H1 (cell line): ENCODE measurements around the gene GBF1. TPM values are rescaled to one million over a fixed set of nuclear protein-coding genes. Genes with fewer than 3 reads are reported as not detected.

ENCODE experiments used
- CTCF ChIA-PET: fragments of 300-600 bp; sonication (Branson Sonifier 250); formaldehyde crosslinking; loops from one replicate; lab custom pipeline; 2021; ENCODE audit not compliant: partially characterized antibody; lab: Charles Lee
- POLR2A ChIA-PET: fragments of 300-600 bp; sonication (Branson Sonifier 250); formaldehyde crosslinking; loops from one replicate; lab custom pipeline; 2021; ENCODE audit warnings: inconsistent platforms; ENCODE audit not compliant: partially characterized antibody; lab: Charles Lee
- DNase-seq, 2 experiments: peaks; one replicate each; pipeline versions ENCODE4 v3.0.0 to v3.0.0-alpha.2; 2010 to 2022; ENCODE audit warnings: low spot score in 2 of 2, low read depth in 1 of 2, mixed read lengths in 1 of 2
- FAIRE-seq: peaks from 2 replicates; lab custom pipeline; 2011; peaks lifted over from hg19 to GRCh38; lab: Jason Lieb, UNC
- H2AFZ ChIP-seq: 2 replicates; pipeline ENCODE4 v1.8.1; 2012; ENCODE audit warnings: low read length, inconsistent platforms
- H2AK5ac ChIP-seq: 2 replicates; pipeline ENCODE4 v1.6.1; 2013; ENCODE audit warnings: low read depth, low read length
- H2BK120ac ChIP-seq: replicated peaks from 2 replicates; pipeline ENCODE3; 2013; ENCODE audit warnings: low read depth, low read length, inconsistent platforms
- H2BK12ac ChIP-seq: 2 replicates; pipeline ENCODE4 v1.6.1; 2013; ENCODE audit warnings: low read depth, low read length
- H2BK15ac ChIP-seq: 2 replicates; pipeline ENCODE4 v1.6.1; 2013; ENCODE audit warnings: low read length
- H2BK20ac ChIP-seq: 2 replicates; pipeline ENCODE4 v1.6.1; 2013; ENCODE audit warnings: low read length
- H2BK5ac ChIP-seq: 2 replicates; pipeline ENCODE4 v1.6.1; 2013; ENCODE audit warnings: low read depth, low read length
- H3K14ac ChIP-seq: 2 replicates; pipeline ENCODE4 v1.6.1; 2013; ENCODE audit warnings: inconsistent platforms; ENCODE audit not compliant: insufficient read length
- H3K18ac ChIP-seq: 2 replicates; pipeline ENCODE4 v1.6.1; 2013; ENCODE audit warnings: low read length; ENCODE audit errors: extremely low read depth
- H3K23ac ChIP-seq: 2 replicates; pipeline ENCODE4 v1.6.1; 2013; ENCODE audit warnings: inconsistent platforms; ENCODE audit not compliant: insufficient read length
- H3K23me2 ChIP-seq: 2 replicates; pipeline ENCODE4 v1.6.1; 2013; ENCODE audit warnings: low read depth, low read length
- H3K27ac ChIP-seq: 2 replicates; pipeline ENCODE4 v1.6.1; 2011; ENCODE audit warnings: low read depth, low read length, inconsistent platforms
- H3K27me3 ChIP-seq, 4 experiments: replicated peaks in 1 of 4; 1 replicate in 1 of 4; 2 replicates in 3 of 4; pipeline versions ENCODE4 v1.6.1 to v1.8.1; 2011 to 2013; ENCODE audit warnings: low read length in 3 of 4, mild to moderate bottlenecking in 3 of 4, inconsistent platforms in 2 of 4, mixed read lengths in 2 of 4, moderate library complexity in 1 of 4; ENCODE audit not compliant: control insufficient read depth in 3 of 4, insufficient read depth in 3 of 4; ENCODE audit errors: extremely low read depth in 1 of 4
- H3K36me3 ChIP-seq, 4 experiments: 2 replicates each; pipeline versions ENCODE4 v1.6.1 to v1.8.1; 2011 to 2013; ENCODE audit warnings: mild to moderate bottlenecking in 4 of 4, low read length in 3 of 4, moderate library complexity in 2 of 4, control low read depth in 1 of 4, inconsistent platforms in 1 of 4; ENCODE audit not compliant: insufficient read depth in 4 of 4, control insufficient read depth in 2 of 4
- H3K4ac ChIP-seq: replicated peaks from 2 replicates; pipeline ENCODE3; 2013; ENCODE audit warnings: low read length, low read depth, mixed read lengths, inconsistent platforms; ENCODE audit not compliant: insufficient read length
- H3K4me1 ChIP-seq, 4 experiments: replicated peaks in 1 of 4; 1 replicate in 1 of 4; 2 replicates in 3 of 4; pipeline versions ENCODE4 v1.6.1 to v1.8.1; 2011 to 2013; ENCODE audit warnings: low read length in 3 of 4, inconsistent platforms in 2 of 4, mixed read lengths in 1 of 4; ENCODE audit not compliant: insufficient read depth in 4 of 4, control insufficient read depth in 3 of 4
- H3K4me2 ChIP-seq, 2 experiments: 2 replicates each; pipeline versions ENCODE4 v1.6.1 to v1.8.1; 2011 to 2013; ENCODE audit warnings: low read depth in 2 of 2, low read length in 2 of 2, control low read depth in 1 of 2, inconsistent platforms in 1 of 2, mild to moderate bottlenecking in 1 of 2; ENCODE audit not compliant: insufficient read depth in 1 of 2
- H3K4me3 ChIP-seq, 4 experiments: fragments of 200-600, 300-600 bp in 1 of 4; sonication (generic), shearing (Covaris generic), sonication (Bioruptor Twin) in 1 of 4; 2 replicates each; pipeline versions ENCODE4 v1.5.1 to v1.8.1; 2011 to 2016; ENCODE audit warnings: low read length in 4 of 4, low read depth in 3 of 4, control low read depth in 2 of 4, inconsistent platforms in 2 of 4, mild to moderate bottlenecking in 2 of 4, mixed read lengths in 1 of 4, moderate library complexity in 1 of 4; ENCODE audit not compliant: insufficient read depth in 2 of 4; ENCODE audit errors: extremely low read depth in 1 of 4
- H3K56ac ChIP-seq: replicated peaks from 2 replicates; pipeline ENCODE3; 2013; ENCODE audit warnings: low read depth, mild to moderate bottlenecking, mixed read lengths, low read length, inconsistent platforms; ENCODE audit not compliant: insufficient read length
- H3K79me1 ChIP-seq: 2 replicates; pipeline ENCODE4 v1.6.1; 2013; ENCODE audit warnings: low read depth, low read length, control low read depth
- H3K79me2 ChIP-seq, 2 experiments: 2 replicates each; pipeline versions ENCODE4 v1.6.1 to v1.8.1; 2012 to 2013; ENCODE audit warnings: low read length in 2 of 2, mild to moderate bottlenecking in 2 of 2, inconsistent platforms in 1 of 2; ENCODE audit not compliant: insufficient read depth in 2 of 2, control insufficient read depth in 1 of 2
- H3K9ac ChIP-seq, 4 experiments: replicated peaks in 1 of 4; 1 replicate in 1 of 4; 2 replicates in 3 of 4; pipeline versions ENCODE4 v1.6.1 to v1.8.1; 2011 to 2013; ENCODE audit warnings: low read depth in 3 of 4, low read length in 3 of 4, control low read depth in 2 of 4, mild to moderate bottlenecking in 2 of 4, moderate library complexity in 2 of 4, inconsistent platforms in 1 of 4; ENCODE audit errors: extremely low read depth in 1 of 4
- H3K9me3 ChIP-seq, 2 experiments: 2 replicates each; pipeline versions ENCODE4 v1.6.1 to v1.8.1; 2012 to 2013; ENCODE audit warnings: mild to moderate bottlenecking in 2 of 2, moderate library complexity in 2 of 2, control low read depth in 1 of 2, inconsistent platforms in 1 of 2, low read depth in 1 of 2, low read length in 1 of 2, mixed read lengths in 1 of 2; ENCODE audit not compliant: insufficient read depth in 2 of 2
- H4K20me1 ChIP-seq, 2 experiments: replicated peaks in 1 of 2; 2 replicates each; pipeline versions ENCODE3 to v1.8.1; 2011 to 2013; ENCODE audit warnings: inconsistent platforms in 2 of 2, low read length in 2 of 2, mild to moderate bottlenecking in 1 of 2; ENCODE audit not compliant: insufficient read depth in 2 of 2, control insufficient read depth in 1 of 2
- H4K5ac ChIP-seq: 2 replicates; pipeline ENCODE4 v1.6.1; 2013; ENCODE audit warnings: low read length, low read depth, mixed read lengths, inconsistent platforms; ENCODE audit not compliant: insufficient read length
- H4K8ac ChIP-seq: 2 replicates; pipeline ENCODE4 v1.8.0; 2013; ENCODE audit warnings: mild to moderate bottlenecking, moderate library complexity, low read length, inconsistent platforms; ENCODE audit not compliant: insufficient read depth; ENCODE audit errors: extremely low read depth
- H4K91ac ChIP-seq: replicated peaks from 2 replicates; pipeline ENCODE3; 2013; ENCODE audit warnings: low read length, mixed read lengths, inconsistent platforms; ENCODE audit not compliant: insufficient read length
- ASH2L ChIP-seq: fragments of 200-600, 300-600 bp; sonication (generic); IDR thresholded peaks from one replicate; pipeline ENCODE4 v1.7.1; 2017; ENCODE audit warnings: low read length
- EP300 ChIP-seq, 2 experiments: IDR thresholded peaks; 1 replicate in 1 of 2; 2 replicates in 1 of 2; pipeline ENCODE4 v1.6.1; 2011 to 2012; ENCODE audit warnings: low read depth in 2 of 2, low read length in 2 of 2, mild to moderate bottlenecking in 2 of 2, borderline replicate concordance in 1 of 2, inconsistent platforms in 1 of 2, moderate library complexity in 1 of 2
- FOSL1 ChIP-seq: IDR thresholded peaks from 2 replicates; pipeline ENCODE4 v1.6.1; 2011; ENCODE audit warnings: mild to moderate bottlenecking, low read depth, low read length, moderate library complexity; ENCODE audit not compliant: insufficient read depth
- GABPA ChIP-seq: IDR thresholded peaks from 2 replicates; pipeline ENCODE4 v1.6.1; 2011; ENCODE audit warnings: mild to moderate bottlenecking, low read length, moderate library complexity, borderline replicate concordance; ENCODE audit not compliant: insufficient read depth
- GTF2F1 ChIP-seq: IDR thresholded peaks from 2 replicates; pipeline ENCODE4 v1.6.1; 2012; ENCODE audit warnings: low read depth, low read length, improper control_type of control experiment, borderline replicate concordance
- KDM1A ChIP-seq: fragments of 200-600, 300-600 bp; sonication (generic); IDR thresholded peaks from 2 replicates; pipeline ENCODE4 v1.7.1; 2016; ENCODE audit warnings: mild to moderate bottlenecking, low read length, borderline replicate concordance
- KDM4A ChIP-seq: IDR thresholded peaks from one replicate; pipeline ENCODE4 v1.7.1; 2012; ENCODE audit warnings: low read depth, mild to moderate bottlenecking, moderate library complexity, low read length, inconsistent platforms; ENCODE audit not compliant: severe bottlenecking
- RAD21 ChIP-seq, 2 experiments: IDR thresholded peaks in 1 of 2; conservative IDR thresholded peaks in 1 of 2; 2 replicates each; pipeline ENCODE4 v1.6.1; 2011; ENCODE audit warnings: low read depth in 2 of 2, low read length in 2 of 2, improper control_type of control experiment in 1 of 2, inconsistent platforms in 1 of 2, mild to moderate bottlenecking in 1 of 2, moderate library complexity in 1 of 2
- RBBP5 ChIP-seq: IDR thresholded peaks from 2 replicates; pipeline ENCODE4 v1.7.1; 2012; ENCODE audit warnings: low read depth, mild to moderate bottlenecking, inconsistent platforms, low read length, moderate library complexity, borderline replicate concordance
- RXRA ChIP-seq: IDR thresholded peaks from 2 replicates; pipeline ENCODE4 v1.6.1; 2011; ENCODE audit warnings: low read depth, mild to moderate bottlenecking, low read length, moderate library complexity; ENCODE audit not compliant: insufficient read depth
- SIRT6 ChIP-seq: IDR thresholded peaks from one replicate; pipeline ENCODE4 v1.7.1; 2012; ENCODE audit warnings: low read length, inconsistent platforms
- SP1 ChIP-seq: IDR thresholded peaks from 2 replicates; pipeline ENCODE4 v1.6.1; 2011; ENCODE audit warnings: low read depth, low read length
- TAF1 ChIP-seq: IDR thresholded peaks from 2 replicates; pipeline ENCODE4 v1.6.1; 2011; ENCODE audit warnings: mild to moderate bottlenecking, low read depth, low read length
- TCF12 ChIP-seq: IDR thresholded peaks from 2 replicates; pipeline ENCODE4 v1.6.1; 2011; ENCODE audit warnings: low read depth, mild to moderate bottlenecking, low read length
- WGBS, 2 experiments: shearing (Covaris generic) in 1 of 2; methylation state at CpG; one replicate each; pipeline versions ENCODE4 v1.1.6 to v1.1.7; 2013 to 2015; ENCODE audit warnings: low lambda C conversion rate in 2 of 2, mixed read lengths in 2 of 2, inconsistent platforms in 1 of 2, low coverage in 1 of 2, missing lambda C conversion rate in 1 of 2; ENCODE audit not compliant: insufficient replicate concordance in 2 of 2, insufficient coverage in 1 of 2, insufficient read length in 1 of 2; ENCODE audit errors: extremely low coverage in 1 of 2, missing lambda C conversion rate in 1 of 2; 5-methylcytosine and 5-hydroxymethylcytosine counted together
- polyA plus RNA-seq, 7 experiments: library from polyadenylated mRNA; depleted of rRNA in 3 of 7; stranded (reverse) in 5 of 7; unstranded in 2 of 7; fragments of >200 nt in 5 of 7; fragments of 200-250 nt in 2 of 7; gene quantifications; 1 replicate in 5 of 7; 2 replicates in 1 of 7; 4 replicates in 1 of 7; pipeline versions ENCODE4 v1.2.1 to v1.2.3, GENCODE V29; 2011 to 2013; ENCODE audit warnings: missing spikeins in 2 of 7, mixed read lengths in 2 of 7
- total RNA-seq: library from RNA; stranded (reverse); fragmentation: NEBNext Ultra II Directional; extraction: Animal tissue kit (Norgen Biotek cat#: 25700); gene quantifications from 2 replicates; pipeline ENCODE4 v1.2.1, GENCODE V29; 2021

GBF1 gene
- total and polyA plus RNA-seq, 2 of the 8 experiments (the other 6 are each of a cell fraction or from before 2014, with no cell fraction given): 11.0 to 25.5 TPM

- CTCF ChIA-PET: interaction anchor here (0.6 to 16.4 kb wide), 10 partner anchors 13 to 222 kb away, joined by 3 to 357 read pairs (median 24); partner anchors contain the start of genes C10orf95, ELOVL3, FBXL15 and PSD
- POLR2A ChIA-PET: interaction anchor here (3.9 to 5.8 kb wide), 2 partner anchors 13 to 29 kb away, joined by 25 to 33 read pairs; partner anchors contain the start of gene FBXL15
- Histone ChIP-seq H2BK120ac (no peak overlapping the region), H2BK15ac (no peak overlapping the region), H3K79me1 (no peaks in the 10 kb centered on the region), H3K4ac (no peak overlapping the region), H3K23me2 (peaks cover 13% of the 10 kb centered on the region), H3K18ac (no peak overlapping the region), H3K56ac (no peak overlapping the region), H3K9ac (no peak overlapping the region), H2AFZ (no peak overlapping the region), H2BK5ac (no peak overlapping the region), H2AK5ac (no peak overlapping the region), H2BK12ac (no peak overlapping the region), H3K27ac (no peak overlapping the region), H3K79me2 (no peaks in the 10 kb centered on the region), H4K8ac (no peak overlapping the region), H3K14ac (no peak overlapping the region), H3K36me3 (peaks cover 0 to under 1% (median 0%) of the 10 kb centered on the region in 4 experiments; a peak in 2 of 8 replicates), H4K91ac (no peak overlapping the region), H4K20me1 (peaks cover 3 to 12% of the 10 kb centered on the region in 2 experiments), H2BK20ac (no peak overlapping the region), H3K4me2 (no peak overlapping the region), H3K4me3 (no peak overlapping the region), H3K9me3 (no peaks in the 10 kb centered on the region), H3K4me1 (peaks cover 0 to 17% (median 9%) of the 10 kb centered on the region in 4 experiments; a peak in 6 of 7 replicates), H3K23ac (no peak overlapping the region), H3K27me3 (peaks cover 0 to 22% (median 20%) of the 10 kb centered on the region in 4 experiments; a peak in 6 of 7 replicates), H4K5ac (no peak overlapping the region)
- 88% methylated on average over 5 of the region's 5 CpGs; no CpG with 5 or more reads in 1 of the 2 experiments for WGBS, 2 experiments
- no peak for FAIRE-seq
- DNase-seq: no peak
- TF ChIP-seq EP300 (IDR thresholded peaks at IDR 0.05; ENCODE audit: borderline replicate concordance in 1 of 2, low read depth in 2 of 2, low read length in 2 of 2): no peak
- no peak for TF ChIP-seq SP1
- TF ChIP-seq KDM4A: no peak
- no peak for TF ChIP-seq TCF12
- no peak for TF ChIP-seq GABPA
- no peak for TF ChIP-seq ASH2L
- TF ChIP-seq KDM1A: no peak
- TF ChIP-seq FOSL1: no peak
- TF ChIP-seq RBBP5: no peak
- no peak for TF ChIP-seq TAF1
- no peak for TF ChIP-seq SIRT6
- TF ChIP-seq RAD21 (IDR thresholded peaks at IDR 0.05 in 1 of 2, conservative IDR thresholded peaks at IDR 0.05 in 1 of 2; ENCODE audit: low read depth in 2 of 2, low read length in 2 of 2): no peak
- no peak for TF ChIP-seq GTF2F1
- TF ChIP-seq RXRA: no peak
These were observed 147.0 kb downstream of the GBF1 start for GRCh38 chr10:102392306-102392705.
